ENCODE measurements around the gene ZNF324. TPM values are rescaled to one million over a fixed set of nuclear protein-coding genes. Genes with fewer than 3 reads are reported as not detected.

The ZNF324 gene
- total RNA-seq, 1 donor from 2014 or later = 5.3 TPM

DNA sequence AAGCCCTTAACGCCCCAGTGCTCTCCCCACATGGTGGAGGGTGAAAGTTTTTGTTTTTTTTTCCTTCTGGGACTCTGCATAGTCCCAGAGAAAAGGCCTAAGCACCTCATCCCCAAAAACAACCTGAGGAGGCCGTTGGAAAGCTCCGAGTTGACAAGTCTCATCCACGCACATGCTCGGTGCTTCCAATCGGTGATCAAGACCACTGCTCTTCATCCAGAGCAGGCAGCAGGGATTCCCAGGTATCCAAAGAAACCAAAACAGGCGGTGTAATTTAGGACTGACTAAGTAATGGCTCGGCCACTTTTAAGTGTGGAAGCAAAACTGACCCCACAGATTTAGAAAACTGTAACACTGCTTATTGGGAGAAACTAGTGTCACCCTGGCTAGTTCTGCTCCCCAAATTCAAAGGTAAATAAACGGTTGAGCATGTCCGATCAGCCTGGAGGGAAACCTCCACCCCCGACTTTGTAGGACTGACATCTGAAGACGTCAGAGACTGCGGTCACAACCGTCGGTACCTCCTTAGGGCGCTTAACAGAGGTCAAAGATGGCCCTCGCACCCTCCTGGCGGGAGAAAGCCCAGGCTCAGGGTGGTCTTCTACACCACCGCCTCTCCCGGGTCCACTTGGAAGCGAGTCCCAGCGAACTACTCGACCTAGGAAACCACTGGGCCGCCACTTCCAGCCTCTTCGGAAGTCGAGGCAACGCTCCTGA, 8.3 kb downstream of the ZNF324 start:
- no peaks in the 10 kb centered on the region for H3K9me3 ChIP-seq (replicated peaks)
- DNase-seq = no peak
- H3K27ac ChIP-seq (replicated peaks) = peak overlapping the region; percentile 96
- no peak for TF ChIP-seq CTCF (IDR thresholded peaks at IDR 0.05; ENCODE audit: borderline replicate concordance)
- peaks cover 42% of the 10 kb centered on the region for H3K36me3 ChIP-seq
- intact Hi-C loops (cut with micrococcal nuclease) = no loop called here
- H3K27me3 ChIP-seq (ENCODE audit: low read depth) = no peaks in the 10 kb centered on the region
- H3K4me3 ChIP-seq = peak overlapping the region; percentile 77
- peaks cover 25% of the 10 kb centered on the region for H3K4me1 ChIP-seq

GRCh38 chr19:58475714-58476497, 9.0 kb downstream of the ZNF324 start, which contains the start of gene ZNF446:
TSS of gene ZNF446 (plus strand) at chr19:58476352. CDS start at chr19:58477219, 867 bp downstream.
- peaks cover 25% of the 10 kb centered on the region for H3K4me1 ChIP-seq
- no peak for TF ChIP-seq CTCF (IDR thresholded peaks at IDR 0.05; ENCODE audit: borderline replicate concordance)
- peak within 1 kb of the TSS; percentile 96 for H3K27ac ChIP-seq (replicated peaks)
- H3K36me3 ChIP-seq = peaks cover 42% of the 10 kb centered on the region
- H3K9me3 ChIP-seq (replicated peaks) = no peaks in the 10 kb centered on the region
- intact Hi-C loops (cut with micrococcal nuclease) = no loop called here
- H3K27me3 ChIP-seq (ENCODE audit: low read depth) = no peaks in the 10 kb centered on the region
- peak within 1 kb of the TSS; percentile 77 for H3K4me3 ChIP-seq
- DNase-seq = peak; percentile 97

DNA sequence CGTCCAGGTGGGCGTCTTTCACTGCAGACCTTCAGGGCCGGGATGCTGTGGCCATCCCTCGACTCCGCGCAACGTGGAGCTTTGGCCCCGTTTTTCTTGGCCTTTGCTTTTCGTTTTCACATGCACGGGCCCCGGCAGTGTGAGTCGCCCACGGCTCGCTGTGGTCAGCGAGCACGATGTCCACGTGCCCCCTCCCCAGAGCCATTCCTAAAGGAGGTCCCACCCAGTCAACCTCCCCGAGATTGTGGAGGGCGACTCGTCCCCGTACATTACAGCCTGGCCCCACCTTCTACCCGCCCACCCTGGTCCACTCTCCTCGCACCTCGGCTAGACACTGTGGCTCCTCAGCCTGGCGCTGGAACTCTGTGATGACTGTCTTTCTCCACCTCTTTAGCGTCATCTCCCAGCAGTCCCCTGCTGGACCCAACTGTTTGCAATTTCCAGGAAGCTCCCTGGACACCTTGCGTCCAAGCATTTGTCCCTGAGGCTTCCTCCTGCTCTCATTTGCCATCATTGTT, 9.7 kb downstream of the ZNF324 start:
- DNase-seq = no peak
- peak overlapping the region; percentile 96 for H3K27ac ChIP-seq (replicated peaks)
- H3K36me3 ChIP-seq = peaks cover 45% of the 10 kb centered on the region
- no peaks in the 10 kb centered on the region for H3K9me3 ChIP-seq (replicated peaks)
- H3K4me1 ChIP-seq = peaks cover 25% of the 10 kb centered on the region
- peak overlapping the region; percentile 77 for H3K4me3 ChIP-seq
- intact Hi-C loops (cut with micrococcal nuclease) = no loop called here
- no peaks in the 10 kb centered on the region for H3K27me3 ChIP-seq (ENCODE audit: low read depth)
- no peak for TF ChIP-seq CTCF (IDR thresholded peaks at IDR 0.05; ENCODE audit: borderline replicate concordance)

- Histone ChIP-seq H3K27me3 (ENCODE audit: low read depth) (no peaks in the 10 kb centered on the region), H3K9me3 (replicated peaks) (no peaks in the 10 kb centered on the region), H3K4me3 (peak overlapping the region; percentile 77), H3K36me3 (peaks cover 40% of the 10 kb centered on the region), H3K4me1 (peaks cover 25% of the 10 kb centered on the region), H3K27ac (replicated peaks) (peak overlapping the region; percentile 96)
- intact Hi-C loops (cut with micrococcal nuclease) = no loop called here
- no peak for DNase-seq
- no peak for TF ChIP-seq CTCF (IDR thresholded peaks at IDR 0.05; ENCODE audit: borderline replicate concordance)
Measured at GRCh38 chr19:58477130-58477529, 10.2 kb downstream of the ZNF324 start.

DNA sequence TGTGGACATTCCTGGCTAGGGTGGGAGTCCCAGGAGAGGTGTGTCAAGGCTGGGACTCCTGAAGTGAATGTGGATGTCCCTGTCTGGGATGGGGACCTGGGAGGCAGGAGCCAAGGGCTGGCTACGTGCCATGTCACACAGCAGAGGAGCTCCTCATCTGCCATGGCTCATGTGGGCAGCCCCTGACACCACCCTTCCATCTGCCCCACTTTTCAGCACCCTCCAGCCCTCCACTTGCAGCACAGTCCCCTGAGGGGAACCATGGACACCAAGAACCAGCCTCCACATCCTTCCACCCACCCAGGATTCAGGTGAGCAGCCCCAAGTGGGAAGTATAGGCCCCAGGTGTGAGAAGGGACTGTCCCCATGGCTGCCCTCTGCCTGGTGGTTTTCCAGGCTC, 11.0 kb downstream of the ZNF324 start:
- Histone ChIP-seq H3K4me3 (no peak overlapping the region), H3K27me3 (ENCODE audit: low read depth) (no peaks in the 10 kb centered on the region), H3K4me1 (peaks cover 25% of the 10 kb centered on the region), H3K27ac (replicated peaks) (no peak overlapping the region), H3K36me3 (peaks cover 32% of the 10 kb centered on the region), H3K9me3 (replicated peaks) (no peaks in the 10 kb centered on the region)
- no peak for DNase-seq
- TF ChIP-seq CTCF (IDR thresholded peaks at IDR 0.05; ENCODE audit: borderline replicate concordance) = no peak
- intact Hi-C loops (cut with micrococcal nuclease) = no loop called here
